NB4 (cell line): ENCODE measurements around the gene RIMS4.

Experiments used
- DNase-seq: peaks from one replicate; pipeline ENCODE4 v3.0.0; 2010; ENCODE audit warnings: low read depth
- H3K4me3 ChIP-seq: one replicate; pipeline ENCODE4 v1.5.1; 2011; ENCODE audit warnings: mild to moderate bottlenecking, low read depth, low read length, moderate library complexity
- CTCF ChIP-seq: IDR thresholded peaks from one replicate; pipeline ENCODE4 v1.5.1; 2012; ENCODE audit warnings: low read depth, low read length
- MAX ChIP-seq: IDR thresholded peaks from 2 replicates; pipeline ENCODE4 v1.6.1; 2011; ENCODE audit warnings: low read depth, low read length
- MYC ChIP-seq: IDR thresholded peaks from 2 replicates; pipeline ENCODE4 v1.6.1; 2011; ENCODE audit warnings: low read depth, low read length
- POLR2A ChIP-seq: IDR thresholded peaks from 2 replicates; pipeline ENCODE4 v1.6.1; 2011; ENCODE audit warnings: mild to moderate bottlenecking; ENCODE audit not compliant: insufficient read length; ENCODE audit errors: extremely low read depth

Gene RIMS4

GRCh38 chr20:44772636-44773035, 37.7 kb downstream of the RIMS4 start:
- H3K4me3 ChIP-seq: no peak overlapping the region
- TF ChIP-seq MAX (no peak), CTCF (no peak), POLR2A (no peak), MYC (no peak)
- no peak for DNase-seq

- H3K4me3 ChIP-seq: no peak overlapping the region
- DNase-seq: no peak
- TF ChIP-seq MYC (no peak), POLR2A (no peak)
These were observed 39.2 kb downstream of the RIMS4 start for GRCh38 chr20:44771172-44771535.

- DNase-seq: peak; percentile 28
- TF ChIP-seq MYC (no peak), POLR2A (no peak), CTCF (no peak), MAX (no peak)
- H3K4me3 ChIP-seq: no peak overlapping the region
These were observed 39.7 kb downstream of the RIMS4 start for GRCh38 chr20:44770484-44771171.

GRCh38 chr20:44769481-44769863, 40.9 kb downstream of the RIMS4 start:
- H3K4me3 ChIP-seq: no peak overlapping the region
- DNase-seq: no peak
- TF ChIP-seq CTCF (no peak), POLR2A (no peak), MYC (no peak), MAX (no peak)

- TF ChIP-seq CTCF: no peak
- TF ChIP-seq POLR2A: no peak
- TF ChIP-seq MAX: no peak
- no peak for TF ChIP-seq MYC
- DNase-seq: no peak
- no peak overlapping the region for H3K4me3 ChIP-seq
These were observed 41.4 kb downstream of the RIMS4 start for GRCh38 chr20:44768854-44769480.

GRCh38 chr20:44768256-44768655, 42.1 kb downstream of the RIMS4 start:
- TF ChIP-seq MYC (no peak), MAX (no peak), CTCF (no peak), POLR2A (no peak)
- DNase-seq: no peak
- no peak overlapping the region for H3K4me3 ChIP-seq
